HG02678 (cell line): Measurements from ENCODE around the gene SEMA3C.

Experiments
- ATAC-seq: cut with Tn5 transposase; IDR thresholded peaks from one replicate; pipeline ENCODE4 v1.9.1; 2021; ENCODE audit warnings: mild to moderate bottlenecking, moderate library complexity; ENCODE audit not compliant: unreplicated experiment

SEMA3C gene

GRCh38 chr7:80829527-80829926 is 89.3 kb downstream of the SEMA3C start:
- no peak for ATAC-seq

- ATAC-seq = no peak
Observed at GRCh38 chr7:80827239-80827633, 91.6 kb downstream of the SEMA3C start.

GRCh38 chr7:80826520-80827238 is 92.2 kb downstream of the SEMA3C start:
- no peak for ATAC-seq

- ATAC-seq = no peak
Observed at GRCh38 chr7:80825499-80825898, 93.4 kb downstream of the SEMA3C start.

- no peak for ATAC-seq
Observed at GRCh38 chr7:80824253-80824652, 94.6 kb downstream of the SEMA3C start.

- no peak for ATAC-seq
Observed at GRCh38 chr7:80823057-80823456, 95.8 kb downstream of the SEMA3C start.

- no peak for ATAC-seq
Observed at GRCh38 chr7:80821771-80822319, 97.0 kb downstream of the SEMA3C start.

GRCh38 chr7:80819503-80819902 is 99.3 kb downstream of the SEMA3C start:
- ATAC-seq = no peak

- ATAC-seq = no peak
Observed at GRCh38 chr7:80818181-80818580, 100.7 kb downstream of the SEMA3C start.

- no peak for ATAC-seq
Observed at GRCh38 chr7:80816806-80817205, 102.0 kb downstream of the SEMA3C start.

GRCh38 chr7:80815733-80816132 is 103.1 kb downstream of the SEMA3C start:
- ATAC-seq = no peak

- ATAC-seq = no peak
Observed at GRCh38 chr7:80809545-80809944, 109.3 kb downstream of the SEMA3C start.

- ATAC-seq = no peak
Observed at GRCh38 chr7:80807166-80807900, 111.5 kb downstream of the SEMA3C start.

- ATAC-seq = no peak
Observed at GRCh38 chr7:80806663-80807062, 112.2 kb downstream of the SEMA3C start.

GRCh38 chr7:80804589-80804988 is 114.3 kb downstream of the SEMA3C start:
- no peak for ATAC-seq

- no peak for ATAC-seq
Observed at GRCh38 chr7:80802527-80802926, 116.3 kb downstream of the SEMA3C start.

GRCh38 chr7:80794631-80795573 is 123.9 kb downstream of the SEMA3C start:
- ATAC-seq = no peak

GRCh38 chr7:80791509-80791929 is 127.3 kb downstream of the SEMA3C start:
- no peak for ATAC-seq

GRCh38 chr7:80790877-80791276 is 128.0 kb downstream of the SEMA3C start:
- ATAC-seq = no peak

GRCh38 chr7:80787721-80788120 is 131.1 kb downstream of the SEMA3C start:
- ATAC-seq = no peak

GRCh38 chr7:80785961-80786536 is 132.8 kb downstream of the SEMA3C start:
- no peak for ATAC-seq
